NCI-H128 (cell line): ENCODE data around the gene ZBTB7A.

Experiments used
- DNase-seq: peaks from one replicate; lab custom pipeline; 2025; ENCODE audit not compliant: unreplicated experiment; lab: John Stamatoyannopoulos, UW

Gene ZBTB7A

DNA sequence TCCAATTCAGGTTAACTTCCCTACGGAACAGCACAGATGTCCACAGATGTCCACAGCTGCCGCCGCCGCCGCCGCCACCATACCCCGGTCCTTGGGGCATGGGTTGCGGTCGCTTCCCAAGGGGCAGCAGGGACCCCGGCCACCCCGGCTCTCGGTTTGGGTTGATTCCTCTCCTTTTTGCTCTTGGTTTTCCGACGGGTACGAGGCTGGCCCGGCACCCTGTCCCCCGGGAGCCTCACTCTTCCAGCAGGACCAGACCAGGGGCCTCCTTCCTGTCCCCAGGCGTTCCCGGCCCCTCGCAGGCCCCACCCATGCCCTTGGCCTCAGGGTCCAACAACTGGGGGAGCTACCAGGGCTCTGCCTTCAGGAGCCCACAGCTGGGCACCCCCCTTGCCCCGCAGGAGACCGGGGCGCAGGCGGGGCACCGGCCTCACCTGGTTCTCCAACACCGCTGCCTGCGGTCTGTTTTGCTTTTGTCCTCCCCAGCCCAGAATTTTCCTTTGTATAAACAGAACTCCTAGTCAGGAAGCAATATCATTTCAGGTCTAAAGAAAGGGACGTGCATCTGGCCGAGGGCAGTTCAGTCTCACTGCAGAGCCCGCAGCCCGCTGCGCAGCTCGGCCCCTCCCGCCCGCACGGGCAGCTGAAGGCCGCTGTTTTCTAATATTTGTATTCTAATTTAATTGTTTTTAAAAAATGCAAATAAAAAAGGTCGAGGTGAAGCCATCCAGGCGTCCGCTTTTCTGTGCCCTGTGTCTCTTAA, 27.9 kb downstream of the ZBTB7A start:
- DNase-seq = no peak

DNA sequence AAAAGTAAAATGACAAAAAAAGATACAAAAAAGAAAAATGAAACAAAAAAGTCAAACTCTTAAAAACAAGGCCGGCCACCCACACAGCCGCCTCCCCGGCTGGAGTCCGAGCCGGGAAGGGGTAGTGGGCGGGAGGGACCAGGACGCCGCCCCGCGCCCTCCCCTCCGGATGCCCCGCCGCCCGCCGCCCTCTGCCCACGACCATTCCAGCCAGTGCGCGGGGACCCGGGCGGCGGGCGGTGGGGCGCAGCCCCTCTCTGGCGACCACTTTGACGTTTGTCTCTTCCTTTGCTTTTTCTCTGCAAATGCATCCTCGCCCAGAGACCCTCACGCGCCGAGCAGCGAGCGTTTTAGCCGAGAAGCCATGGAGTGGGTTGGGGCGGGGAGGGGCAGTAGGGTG, 28.6 kb downstream of the ZBTB7A start:
- no peak for DNase-seq

DNA sequence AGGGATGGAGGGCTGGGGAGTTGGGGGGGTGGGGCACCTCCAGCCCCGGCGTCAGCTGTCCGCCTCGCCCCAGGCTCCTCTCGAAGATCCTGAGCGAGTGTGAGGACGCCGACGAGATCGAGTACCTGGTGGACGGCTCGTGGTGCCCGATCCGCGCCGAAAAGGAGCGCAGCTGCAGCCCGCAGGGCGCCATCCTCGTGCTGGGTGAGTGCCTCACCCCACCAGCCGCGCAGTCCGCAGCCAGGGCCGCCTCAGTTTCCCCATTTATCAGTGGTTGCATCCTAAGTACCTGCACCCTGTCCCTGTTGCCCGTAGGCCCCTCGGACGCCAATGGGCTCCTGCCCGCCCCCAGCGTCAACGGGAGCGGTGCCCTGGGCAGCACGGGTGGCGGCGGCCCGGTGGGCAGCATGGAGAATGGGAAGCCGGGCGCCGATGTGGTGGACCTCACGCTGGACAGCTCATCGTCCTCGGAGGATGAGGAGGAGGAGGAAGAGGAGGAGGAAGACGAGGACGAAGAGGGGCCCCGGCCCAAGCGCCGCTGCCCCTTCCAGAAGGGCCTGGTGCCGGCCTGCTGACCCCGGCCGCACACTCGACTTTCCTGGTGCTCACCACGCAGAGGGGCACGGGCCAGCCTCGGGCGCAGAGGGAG, 29.3 kb downstream of the ZBTB7A start:
- DNase-seq = no peak

DNA sequence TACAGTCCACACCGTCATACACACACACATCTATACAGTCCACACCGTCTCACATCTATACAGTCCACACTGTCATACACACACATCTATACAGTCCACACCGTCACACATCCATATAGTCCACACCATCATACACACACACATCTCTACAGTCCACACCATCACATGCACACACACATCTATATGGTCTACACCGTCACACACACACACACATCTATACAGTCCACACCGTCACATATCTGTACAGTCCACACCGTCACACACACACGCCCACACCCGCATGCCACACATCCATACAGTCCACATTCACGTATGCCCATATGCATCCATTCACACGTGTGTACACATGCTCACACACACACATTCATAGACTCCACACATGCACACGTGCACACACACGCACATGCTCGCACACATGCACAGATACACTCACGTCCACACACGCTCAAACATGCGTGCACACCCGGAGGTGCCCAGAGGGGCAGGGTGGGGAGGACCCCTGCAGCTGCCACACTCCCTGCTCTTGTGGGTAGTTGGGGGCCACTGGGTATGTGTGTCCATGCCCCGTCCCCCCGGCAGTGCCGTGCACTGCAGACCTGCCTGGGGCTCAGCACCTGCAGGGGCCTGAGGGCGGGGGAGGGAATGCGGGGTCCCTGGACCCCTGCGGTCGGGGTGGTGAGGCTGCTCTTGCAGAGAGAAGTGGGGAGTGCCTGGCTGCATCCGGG, 30.0 kb downstream of the ZBTB7A start:
- DNase-seq = no peak

DNA sequence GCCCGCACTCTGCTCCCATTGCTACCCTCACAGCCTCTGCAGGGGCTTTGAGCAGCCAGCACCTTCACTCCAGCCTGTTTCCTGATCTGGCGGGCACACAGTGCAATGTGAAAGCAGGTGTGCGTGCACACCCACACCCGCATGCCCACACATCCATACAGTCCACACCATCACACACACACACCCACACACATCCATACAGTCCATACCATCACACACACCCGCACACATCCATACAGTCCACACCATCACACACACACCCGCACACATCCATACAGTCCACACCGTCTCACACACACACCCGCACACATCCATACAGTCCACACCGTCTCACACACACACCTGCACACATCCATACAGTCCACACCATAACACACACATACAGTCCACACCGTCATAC, 31.1 kb downstream of the ZBTB7A start:
- no peak for DNase-seq

DNA sequence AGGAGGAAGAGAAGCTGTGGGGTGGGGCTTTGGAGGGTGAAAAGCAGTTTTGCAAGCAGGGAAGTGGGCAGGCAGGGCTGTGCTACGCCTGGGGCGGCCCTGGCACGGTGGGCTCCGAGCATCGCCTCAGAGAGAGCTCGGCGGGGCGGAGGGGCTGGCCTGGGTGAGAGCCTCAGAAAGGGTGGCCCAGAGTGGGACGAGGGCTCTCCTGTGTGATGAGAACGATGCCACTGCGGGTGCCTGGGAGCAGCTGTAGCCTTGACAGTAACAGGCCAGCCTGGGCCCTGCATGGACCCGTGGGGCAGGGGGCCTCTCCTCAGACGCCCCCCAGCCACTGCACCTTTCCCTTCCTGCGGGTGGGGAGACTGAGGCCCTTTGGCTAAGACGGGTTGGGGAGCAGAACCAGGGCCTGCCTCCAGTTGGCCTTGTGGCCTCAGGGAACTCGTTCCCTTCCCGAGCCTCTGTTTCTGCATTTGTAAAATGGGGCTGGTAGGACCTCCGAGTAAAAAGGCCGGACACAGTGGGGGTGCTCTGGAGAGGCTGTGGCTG, 31.6 kb downstream of the ZBTB7A start:
- DNase-seq = no peak

DNA sequence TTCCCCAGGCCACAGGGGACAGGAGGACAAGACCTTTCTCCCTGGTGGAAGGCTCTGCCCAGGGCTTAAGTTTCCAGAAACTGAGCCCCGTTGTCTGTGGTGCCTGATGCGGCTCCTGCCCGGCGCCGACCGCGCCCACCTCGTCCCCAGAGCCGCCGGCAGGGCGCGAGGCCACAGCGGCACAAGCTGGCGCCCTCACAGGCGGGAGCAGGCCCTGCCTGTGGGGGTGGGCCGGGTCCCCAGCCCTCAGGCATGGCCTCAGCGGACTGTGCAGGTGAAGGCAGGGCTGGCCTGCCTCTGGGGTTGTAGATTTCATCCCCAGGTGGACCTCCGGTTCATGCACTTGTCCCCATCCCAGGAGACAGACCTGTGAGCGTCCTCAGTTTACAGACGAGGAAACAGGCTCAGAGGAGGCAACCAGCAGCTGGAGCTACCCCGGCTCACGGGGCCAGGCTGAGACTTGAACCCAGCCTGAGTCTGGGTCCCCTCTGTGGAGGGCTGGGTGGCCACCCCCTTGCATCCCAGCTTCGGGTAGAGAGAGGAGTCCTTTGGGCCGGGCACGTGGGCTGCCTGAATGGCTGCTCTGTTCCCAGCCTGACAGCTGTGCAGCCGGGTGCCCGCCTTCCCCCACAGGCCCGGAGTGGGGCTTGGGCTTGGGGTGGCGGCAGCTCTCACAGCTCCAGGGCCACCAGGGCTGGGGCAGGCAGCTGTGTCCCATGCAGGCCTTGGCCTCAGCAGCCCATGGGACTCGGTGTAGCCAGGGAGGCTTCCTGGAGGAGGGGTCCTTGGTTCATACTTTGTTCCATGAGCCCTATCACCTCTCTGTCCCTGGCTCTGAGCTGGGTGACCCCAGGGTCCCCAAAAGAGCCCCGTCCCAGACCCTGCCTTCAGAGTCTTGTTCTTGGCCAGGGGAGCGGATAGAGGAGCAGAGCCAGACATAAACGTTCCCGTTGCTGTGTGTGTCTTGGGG, 32.4 kb downstream of the ZBTB7A start:
- DNase-seq = no peak

DNA sequence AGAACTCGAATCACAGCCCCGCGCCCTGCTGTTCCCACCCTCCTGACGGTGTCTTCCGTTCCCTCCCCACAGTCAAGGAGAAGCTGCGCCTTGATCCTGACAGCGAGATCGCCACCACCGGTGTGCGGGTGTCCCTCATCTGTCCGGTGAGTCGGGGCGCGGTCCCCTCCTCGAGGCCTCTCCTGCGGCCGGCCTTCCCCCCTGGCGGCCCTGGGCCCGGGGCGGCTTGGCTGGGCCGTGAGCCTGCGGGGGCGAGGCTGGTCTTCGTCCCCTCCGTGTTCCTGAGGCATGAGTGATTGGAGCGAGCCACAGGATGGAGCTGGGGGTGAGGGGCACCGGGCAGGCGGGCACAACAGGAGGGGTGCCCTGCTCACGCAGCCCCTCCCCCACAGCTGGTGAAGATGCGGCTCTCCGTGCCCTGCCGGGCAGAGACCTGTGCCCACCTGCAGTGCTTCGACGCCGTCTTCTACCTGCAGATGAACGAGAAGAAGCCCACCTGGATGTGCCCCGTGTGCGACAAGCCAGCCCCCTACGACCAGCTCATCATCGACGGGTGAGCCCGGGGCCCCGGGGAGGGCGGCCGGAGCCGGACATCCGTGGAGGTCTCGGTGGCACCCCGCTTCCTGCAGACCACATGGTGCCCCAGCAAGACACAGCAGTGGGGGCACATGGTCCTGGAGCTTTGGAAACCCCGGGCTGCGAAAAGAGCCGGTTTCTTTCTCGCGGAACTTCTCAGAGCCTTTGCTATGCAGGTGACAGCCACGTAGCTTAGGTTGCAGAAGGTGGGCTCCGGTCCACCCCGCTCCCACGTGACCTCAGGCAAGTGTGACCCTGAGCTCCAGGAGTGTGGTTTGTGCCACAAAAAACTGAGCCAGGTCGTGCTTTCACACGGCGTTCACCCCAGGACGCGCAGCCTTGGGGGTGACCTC, 33.4 kb downstream of the ZBTB7A start:
- no peak for DNase-seq

DNA sequence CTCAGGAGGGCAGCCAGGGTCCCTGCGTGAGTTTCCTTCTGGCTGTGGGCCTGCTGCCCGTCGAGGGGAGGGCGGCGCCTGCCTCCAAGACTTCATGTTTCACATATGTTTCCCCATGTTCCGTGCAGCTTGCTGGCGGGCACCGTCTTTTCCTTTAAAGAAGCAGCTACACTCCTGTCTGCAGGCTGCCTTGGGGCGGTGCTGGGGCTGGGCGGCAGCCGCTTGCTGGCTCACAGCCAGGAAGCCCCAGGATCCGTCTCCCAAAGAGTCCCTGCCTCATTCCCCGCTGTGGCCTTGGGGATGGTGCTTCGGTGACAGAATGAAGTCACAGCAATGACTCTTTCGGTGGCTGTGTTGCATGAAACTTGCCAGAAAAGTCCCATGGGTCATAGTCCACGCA, 34.3 kb downstream of the ZBTB7A start:
- no peak for DNase-seq

DNA sequence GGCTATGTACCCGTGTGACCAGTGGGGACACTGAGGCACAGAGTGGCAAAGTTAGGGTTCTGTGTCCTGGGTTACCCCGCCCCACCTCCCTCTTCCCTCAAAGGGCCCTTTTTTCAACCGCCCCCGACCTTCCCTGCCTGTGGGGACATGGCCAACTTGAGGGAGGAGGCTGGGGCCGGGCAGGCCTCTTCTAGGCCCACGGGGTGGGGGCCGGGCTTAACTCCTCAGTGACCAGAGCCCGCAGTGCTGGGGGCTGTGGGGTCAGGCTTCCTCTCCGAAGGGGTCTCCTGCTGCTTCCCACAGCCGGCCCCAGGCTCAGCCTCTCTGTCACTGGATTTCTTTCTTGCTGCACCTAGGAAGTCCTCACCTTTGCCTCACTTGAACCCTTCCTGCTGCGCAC, 35.3 kb downstream of the ZBTB7A start:
- DNase-seq = no peak

DNA sequence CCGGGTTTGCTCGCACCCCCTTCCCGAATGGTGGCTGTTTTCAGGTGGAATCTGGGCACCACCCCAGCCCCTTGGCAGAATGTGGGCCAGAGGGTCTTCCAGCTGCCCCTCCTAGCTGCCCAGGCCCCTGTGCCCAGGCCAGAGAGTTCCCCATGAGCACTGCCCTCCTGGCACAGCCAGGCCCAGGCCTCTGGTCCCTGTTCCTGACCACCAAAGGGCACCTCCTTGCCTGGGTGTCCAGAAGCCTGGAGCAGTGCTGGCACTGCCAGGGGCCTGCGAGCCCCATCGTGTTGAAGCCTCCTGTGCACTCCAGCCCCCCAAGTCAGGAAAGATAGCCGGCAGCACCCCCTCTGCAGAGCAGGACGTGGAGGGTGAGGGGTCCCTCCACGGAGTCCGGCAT, 35.7 kb downstream of the ZBTB7A start:
- no peak for DNase-seq

DNA sequence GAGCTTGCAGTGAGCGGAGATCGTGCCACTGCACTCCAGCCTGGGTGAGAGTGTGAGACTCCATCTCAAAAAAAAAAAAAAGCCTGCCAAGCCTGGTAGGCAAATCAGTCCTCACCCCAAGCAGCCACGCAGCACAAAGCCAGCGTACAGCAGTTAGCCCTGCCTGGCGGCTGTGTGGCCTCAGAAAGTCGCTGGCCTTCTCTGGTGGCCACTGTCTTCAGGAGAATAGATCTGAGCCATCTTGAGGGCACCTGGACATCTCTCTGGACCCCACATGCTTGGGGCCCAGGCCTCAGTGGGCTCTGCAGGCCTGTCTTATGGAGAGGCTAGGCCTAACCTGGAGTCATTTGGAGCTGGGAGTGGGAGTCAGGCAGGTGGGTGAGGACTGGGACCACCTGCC, 36.1 kb downstream of the ZBTB7A start:
- no peak for DNase-seq

DNA sequence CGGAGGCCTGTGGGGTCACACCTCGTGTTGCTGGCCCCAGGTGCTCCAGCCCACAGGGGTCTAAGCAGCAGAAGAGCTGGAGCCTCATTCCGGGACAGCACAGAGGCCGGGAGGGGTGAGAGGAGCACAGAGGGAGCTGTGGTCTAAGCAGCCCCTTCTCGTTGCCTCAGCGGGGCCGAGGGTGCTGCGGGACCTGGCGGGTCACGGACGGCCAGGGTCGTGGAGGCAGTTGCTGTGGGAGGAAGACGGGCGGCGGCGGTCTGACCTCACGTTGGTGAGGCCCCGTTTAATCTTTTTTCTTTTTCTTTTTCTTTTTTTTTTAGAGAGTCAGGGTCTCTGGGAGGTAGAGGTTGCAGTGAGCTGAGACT, 37.5 kb downstream of the ZBTB7A start:
- no peak for DNase-seq

DNA sequence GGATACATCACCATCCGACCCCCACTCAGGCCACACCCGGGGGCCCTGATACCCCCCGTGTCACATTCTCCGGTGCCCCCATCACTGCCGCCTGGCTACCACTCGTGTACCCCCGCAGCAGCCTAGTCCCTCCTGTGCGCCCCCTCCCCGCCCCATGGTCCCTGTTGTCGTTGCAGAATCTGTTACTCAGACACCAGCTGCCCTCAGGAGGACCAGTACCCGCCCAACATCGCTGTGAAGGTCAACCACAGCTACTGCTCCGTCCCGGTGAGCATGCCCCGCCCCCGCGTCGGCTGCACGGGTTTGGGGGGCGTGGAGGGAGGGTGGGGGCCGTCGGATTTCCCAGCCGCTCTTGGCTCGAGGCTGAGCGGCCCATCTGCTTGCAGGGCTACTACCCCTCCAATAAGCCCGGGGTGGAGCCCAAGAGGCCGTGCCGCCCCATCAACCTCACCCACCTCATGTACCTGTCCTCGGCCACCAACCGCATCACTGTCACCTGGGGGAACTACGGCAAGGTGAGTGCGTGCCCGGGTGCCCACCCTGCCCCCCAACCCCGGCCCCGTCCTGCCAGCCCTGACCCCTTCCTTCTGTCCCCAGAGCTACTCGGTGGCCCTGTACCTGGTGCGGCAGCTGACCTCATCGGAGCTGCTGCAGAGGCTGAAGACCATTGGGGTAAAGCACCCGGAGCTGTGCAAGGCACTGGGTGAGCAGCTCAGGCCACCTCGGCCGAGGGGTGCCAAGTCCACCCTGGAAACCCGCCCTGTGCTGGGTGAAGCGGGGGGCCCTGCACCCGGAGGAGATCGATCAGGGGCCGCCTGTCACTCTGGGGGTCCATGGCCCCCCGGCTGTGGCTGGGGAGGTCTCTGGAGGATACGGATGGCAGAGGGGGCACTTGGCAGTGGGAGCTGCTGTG, 38.1 kb downstream of the ZBTB7A start:
- DNase-seq = no peak

DNA sequence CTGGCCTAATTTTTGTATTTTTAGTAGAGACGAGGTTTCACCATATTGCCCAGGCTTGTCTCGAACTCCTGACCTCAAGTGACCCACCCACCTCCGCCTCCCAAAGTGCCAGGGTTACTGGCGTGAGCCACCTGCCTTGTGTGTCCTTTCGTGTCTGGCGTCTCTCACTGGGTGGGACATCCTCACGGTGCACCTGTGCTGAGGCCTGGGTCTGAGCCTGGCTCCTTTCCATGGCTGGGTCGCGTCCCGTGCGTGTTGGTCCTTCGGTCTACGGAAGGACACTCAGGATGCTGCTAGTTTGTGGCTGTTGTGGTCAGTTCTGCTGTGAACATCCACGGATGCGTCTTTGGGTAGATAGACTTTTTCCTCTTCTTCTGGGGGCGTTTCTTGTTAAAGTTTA, 39.6 kb downstream of the ZBTB7A start:
- DNase-seq = no peak

DNA sequence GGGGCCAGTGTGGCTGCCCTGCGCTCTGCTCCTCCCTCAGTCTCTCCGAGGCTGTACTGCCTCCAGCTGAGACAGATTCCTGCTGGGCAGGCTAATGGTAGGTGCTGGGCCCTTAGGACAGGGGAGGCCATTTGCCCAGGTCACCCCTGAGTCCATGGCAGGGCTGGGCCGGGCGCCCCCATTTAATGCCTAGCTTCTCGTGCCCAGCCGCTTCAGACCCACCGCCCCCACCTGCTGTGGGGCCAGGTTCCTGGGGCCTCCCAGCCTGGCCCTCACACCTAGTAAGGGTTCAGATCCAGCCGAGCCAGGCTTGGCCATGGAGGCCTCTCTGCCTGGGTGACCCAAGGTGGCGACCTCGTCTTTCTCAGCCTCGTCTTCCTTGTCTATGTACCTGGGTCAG, 41.4 kb downstream of the ZBTB7A start:
- DNase-seq = no peak

DNA sequence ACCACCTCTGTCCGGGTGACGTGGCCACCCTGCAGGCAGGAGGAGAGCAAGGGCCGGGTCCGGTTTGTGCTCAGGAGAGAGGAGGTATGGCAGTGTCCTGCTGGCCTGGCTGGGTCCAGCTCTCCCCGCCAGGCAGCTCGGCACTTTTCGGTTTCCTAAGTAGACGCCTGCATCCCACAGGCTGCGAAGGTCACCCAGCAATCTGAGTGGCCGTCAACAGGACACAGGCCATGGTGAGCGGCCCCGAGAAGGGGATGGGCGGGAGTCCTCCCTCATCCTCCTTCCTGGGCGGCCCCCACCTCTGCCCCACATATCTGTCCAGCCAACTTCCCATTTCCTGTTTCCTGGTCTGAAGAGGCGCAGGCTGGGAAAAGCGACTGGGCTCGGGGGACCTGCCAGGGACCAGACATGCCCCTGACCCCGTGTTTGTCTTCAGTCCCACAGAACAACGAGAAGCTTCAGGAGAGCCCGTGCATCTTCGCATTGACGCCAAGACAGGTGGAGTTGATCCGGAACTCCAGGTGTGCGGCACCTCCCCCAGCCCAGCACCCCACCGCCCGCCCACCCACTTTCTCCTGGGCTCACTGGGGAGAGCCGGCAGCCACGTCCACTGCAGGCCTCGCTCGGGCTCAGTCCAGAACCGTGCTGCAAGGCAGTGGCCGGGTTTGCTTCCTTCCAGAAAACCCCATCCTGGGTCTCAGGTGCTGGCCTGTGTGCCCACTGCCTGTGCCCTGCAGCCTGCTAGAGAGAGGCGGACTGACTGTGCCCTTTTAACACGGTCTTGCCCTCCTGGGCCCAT, 42.9 kb downstream of the ZBTB7A start:
- DNase-seq = no peak

DNA sequence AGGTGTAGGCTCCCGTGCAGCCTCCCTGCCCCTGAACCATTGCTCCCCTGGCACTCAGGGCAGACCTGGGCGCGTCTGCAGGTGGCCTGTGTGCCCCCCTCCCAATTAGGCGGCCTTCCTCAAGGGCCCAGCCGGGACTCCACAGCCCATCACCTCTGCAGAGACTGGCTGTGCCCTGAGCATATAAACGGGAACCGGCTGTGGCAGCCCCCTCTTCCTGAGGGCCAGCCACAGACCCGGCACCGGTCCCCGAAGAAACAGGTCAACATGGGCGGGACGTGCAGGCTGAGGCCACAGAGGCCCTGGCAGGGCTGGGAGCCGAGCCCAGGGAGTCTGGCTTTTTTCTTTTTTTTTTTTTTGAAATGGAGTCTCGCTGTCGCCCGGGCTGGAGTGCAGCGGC, 47.1 kb downstream of the ZBTB7A start:
- DNase-seq = no peak
